Lower lobe of right lung (tissue), 2 donors: ENCODE measurements around the gene ARHGAP31. TPM values are rescaled to one million over a fixed set of nuclear protein-coding genes. Genes with fewer than 3 reads are reported as not detected.
"Not testable (repeated sequence)": the region's sequence is repeated elsewhere in the genome, so short reads cannot be mapped to it uniquely, and the experiment has no call there.

Experiments
- ATAC-seq, 2 donors: fragments of 200-7000 bp; cut with Tn5 transposase; one replicate each; pipeline ENCODE4 v1.9.1; 2020 to 2022; ENCODE audit warnings: mild to moderate bottlenecking in 2 of 2, moderate library complexity in 2 of 2
- DNase-seq: peaks from one replicate; pipeline ENCODE4 v3.0.0-alpha.2; 2020
- H3K27ac ChIP-seq: fragments of 200-600 bp; one replicate; pipeline ENCODE4 v1.8.0; 2022
- H3K27me3 ChIP-seq: fragments of 200-600 bp; one replicate; pipeline ENCODE4 v1.8.0; 2022; ENCODE audit warnings: low read depth
- H3K36me3 ChIP-seq: fragments of 200-600 bp; one replicate; pipeline ENCODE4 v1.8.0; 2022; ENCODE audit warnings: mild to moderate bottlenecking
- H3K4me1 ChIP-seq: fragments of 200-600 bp; one replicate; pipeline ENCODE4 v1.8.0; 2022
- H3K4me3 ChIP-seq: fragments of 200-600 bp; one replicate; pipeline ENCODE4 v1.8.0; 2022; ENCODE audit warnings: mild to moderate bottlenecking
- H3K9me3 ChIP-seq: fragments of 200-600 bp; one replicate; pipeline ENCODE4 v1.8.0; 2022
- intact Hi-C: fragments of 100-400 bp; cut with DNase I; formaldehyde crosslinking; loops from one replicate; pipeline ENCODE4 v1.11.0; 2022
- total RNA-seq: library from RNA; stranded (reverse); fragmentation: NEBNext Ultra II Directional; extraction: Animal tissue kit (Norgen Biotek cat#: 25700); gene quantifications from one replicate; pipeline ENCODE4 v1.2.1, GENCODE V29; 2021
- TF ChIP-seq, protein P1 (sequence below): fragments of 200-600 bp; IDR thresholded peaks from one replicate; pipeline ENCODE4 v1.8.0; 2022; ENCODE audit warnings: antibody characterized with exemption, mild to moderate bottlenecking
- donor health status: DM: no; HTN: yes; CAD: no; lungs with severe emphysema.

The ARHGAP31 gene
- total RNA-seq, 1 donor from 2014 or later, result 100 TPM

DNA sequence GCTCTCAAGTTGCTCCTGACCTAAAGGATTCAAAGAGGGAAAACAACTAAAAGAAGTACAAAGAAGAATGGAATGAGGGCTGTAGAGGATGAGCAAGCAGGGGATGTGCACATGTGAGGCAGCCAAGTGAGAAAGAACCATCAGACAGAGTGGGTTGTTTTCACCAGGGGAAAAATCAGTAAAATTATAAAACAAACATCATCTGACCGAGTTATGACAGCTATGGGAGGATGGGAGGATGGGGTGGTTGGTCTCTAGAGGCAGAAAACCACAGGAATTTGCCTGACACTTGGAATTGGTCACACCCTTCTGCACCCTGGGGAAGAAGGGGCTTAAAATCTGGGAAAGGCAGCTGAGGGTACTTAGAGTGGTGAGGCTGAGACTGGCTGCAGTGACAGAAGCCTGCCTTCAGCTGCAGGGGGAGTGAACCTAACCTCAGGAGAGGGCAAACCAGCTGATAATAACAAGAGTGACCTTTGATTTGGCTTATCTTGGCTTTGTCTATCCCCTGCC, 10.1 kb downstream of the ARHGAP31 start:
- DNase-seq (no peak), ATAC-seq (peak in 1 of 2 donors; percentile 26)
- Histone ChIP-seq H3K4me3 (no peak overlapping the region), H3K4me1 (peaks cover 75% of the 10 kb centered on the region), H3K36me3 (peaks cover 25% of the 10 kb centered on the region), H3K9me3 (no peaks in the 10 kb centered on the region), H3K27me3 (no peaks in the 10 kb centered on the region), H3K27ac (no peak overlapping the region)
- intact Hi-C loops, result no loop called here
- TF ChIP-seq, protein P1, sequence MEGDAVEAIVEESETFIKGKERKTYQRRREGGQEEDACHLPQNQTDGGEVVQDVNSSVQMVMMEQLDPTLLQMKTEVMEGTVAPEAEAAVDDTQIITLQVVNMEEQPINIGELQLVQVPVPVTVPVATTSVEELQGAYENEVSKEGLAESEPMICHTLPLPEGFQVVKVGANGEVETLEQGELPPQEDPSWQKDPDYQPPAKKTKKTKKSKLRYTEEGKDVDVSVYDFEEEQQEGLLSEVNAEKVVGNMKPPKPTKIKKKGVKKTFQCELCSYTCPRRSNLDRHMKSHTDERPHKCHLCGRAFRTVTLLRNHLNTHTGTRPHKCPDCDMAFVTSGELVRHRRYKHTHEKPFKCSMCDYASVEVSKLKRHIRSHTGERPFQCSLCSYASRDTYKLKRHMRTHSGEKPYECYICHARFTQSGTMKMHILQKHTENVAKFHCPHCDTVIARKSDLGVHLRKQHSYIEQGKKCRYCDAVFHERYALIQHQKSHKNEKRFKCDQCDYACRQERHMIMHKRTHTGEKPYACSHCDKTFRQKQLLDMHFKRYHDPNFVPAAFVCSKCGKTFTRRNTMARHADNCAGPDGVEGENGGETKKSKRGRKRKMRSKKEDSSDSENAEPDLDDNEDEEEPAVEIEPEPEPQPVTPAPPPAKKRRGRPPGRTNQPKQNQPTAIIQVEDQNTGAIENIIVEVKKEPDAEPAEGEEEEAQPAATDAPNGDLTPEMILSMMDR, result no peak

DNA sequence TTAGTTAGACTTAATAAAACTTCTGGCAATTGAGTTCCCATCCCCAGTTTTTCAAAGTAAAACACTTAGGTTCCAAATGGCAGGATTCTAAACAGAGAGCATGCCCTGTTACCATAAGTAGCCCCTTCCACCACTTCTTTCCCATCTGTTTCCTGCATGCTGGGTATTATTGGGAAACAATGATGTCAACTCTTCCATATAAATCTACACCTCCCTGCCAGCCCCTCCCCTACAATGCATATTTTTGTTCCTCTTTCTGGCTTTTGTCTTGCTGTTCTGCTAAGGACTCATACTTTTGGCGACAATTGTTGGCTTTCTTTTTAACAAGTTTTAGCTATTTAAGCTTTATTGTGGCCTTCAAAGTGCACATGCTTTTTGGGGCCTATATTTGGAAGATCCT, 11.1 kb downstream of the ARHGAP31 start:
- TF ChIP-seq, protein P1, result no peak
- H3K4me1 ChIP-seq, result peaks cover 75% of the 10 kb centered on the region
- intact Hi-C loops, result no loop called here
- ATAC-seq (no peak), DNase-seq (no peak)
- no peak overlapping the region for H3K4me3 ChIP-seq
- H3K9me3 ChIP-seq, result no peaks in the 10 kb centered on the region
- H3K27ac ChIP-seq, result peak overlapping the region; percentile 11
- no peaks in the 10 kb centered on the region for H3K27me3 ChIP-seq
- peaks cover 17% of the 10 kb centered on the region for H3K36me3 ChIP-seq

DNA sequence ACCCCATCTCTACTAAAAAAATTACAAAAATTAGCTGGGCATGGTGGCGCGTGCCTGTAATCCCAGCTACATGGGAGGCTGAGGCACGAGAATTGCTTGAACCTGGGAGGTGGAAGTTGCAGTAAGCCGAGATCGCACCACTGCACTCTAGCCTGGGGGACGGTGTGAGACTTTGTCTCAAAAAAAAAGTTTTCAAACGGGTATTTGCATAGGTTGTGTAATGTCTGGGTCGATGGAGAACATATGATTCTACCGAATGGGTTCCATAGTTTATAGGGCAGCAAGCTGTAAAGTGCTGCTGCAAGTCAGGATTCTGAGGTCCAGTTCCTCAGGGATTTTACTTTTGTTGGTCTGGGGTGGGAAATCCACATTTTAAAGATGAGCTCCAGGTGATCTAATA, 12.2 kb downstream of the ARHGAP31 start:
- H3K27me3 ChIP-seq, H3K4me3 ChIP-seq, intact Hi-C loops, ATAC-seq, H3K9me3 ChIP-seq, H3K27ac ChIP-seq, DNase-seq: not testable (repeated sequence)
- H3K36me3 ChIP-seq, result peaks cover 21% of the 10 kb centered on the region
- H3K4me1 ChIP-seq, result peaks cover 75% of the 10 kb centered on the region

DNA sequence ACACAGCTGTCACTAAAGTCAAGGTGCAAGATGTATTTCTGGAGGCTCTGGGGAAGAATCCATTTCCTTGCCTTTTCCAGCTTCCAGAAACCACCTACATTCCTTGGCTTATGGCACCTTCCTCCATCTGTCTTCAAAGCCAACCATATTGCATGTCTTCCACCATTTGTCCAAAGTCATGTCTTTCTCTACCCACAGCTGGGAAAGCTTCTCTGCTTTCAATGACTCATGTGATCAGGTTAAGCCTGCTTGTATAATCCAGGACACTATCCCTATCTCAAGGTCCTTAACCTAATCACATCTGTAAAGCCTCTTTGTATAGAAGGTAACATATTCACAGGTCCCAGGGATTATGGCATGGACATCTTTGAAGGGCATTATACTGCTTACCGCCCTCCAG, 14.2 kb downstream of the ARHGAP31 start:
- TF ChIP-seq, protein P1, result no peak
- H3K4me3 ChIP-seq, result no peak overlapping the region
- H3K4me1 ChIP-seq, result peaks cover 66% of the 10 kb centered on the region
- no peak for DNase-seq
- no peak overlapping the region for H3K27ac ChIP-seq
- no peaks in the 10 kb centered on the region for H3K27me3 ChIP-seq
- H3K36me3 ChIP-seq, result peaks cover 25% of the 10 kb centered on the region
- H3K9me3 ChIP-seq, result no peaks in the 10 kb centered on the region
- no peak for ATAC-seq
- intact Hi-C loops, result no loop called here

DNA sequence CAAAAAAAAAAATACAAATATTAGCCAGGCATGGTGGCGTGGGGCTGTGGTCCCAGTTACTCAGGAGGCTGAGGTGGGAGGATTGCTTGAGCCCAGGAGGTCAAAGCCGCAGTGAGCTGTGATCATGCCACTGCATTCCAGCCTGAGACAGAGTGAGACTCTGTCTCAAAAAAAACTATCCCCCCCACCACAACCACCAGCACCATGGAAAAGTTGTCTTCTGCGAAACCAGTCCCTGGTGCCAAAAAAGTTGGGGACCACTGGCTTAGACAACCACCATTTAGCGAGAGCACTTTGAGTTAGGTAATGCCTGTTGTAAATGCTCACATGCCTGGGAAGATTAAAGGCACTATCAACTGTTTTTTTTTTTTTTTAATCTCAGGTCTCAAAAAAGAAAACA, 15.4 kb downstream of the ARHGAP31 start:
- no peaks in the 10 kb centered on the region for H3K27me3 ChIP-seq
- intact Hi-C loops, result no loop called here
- peaks cover 66% of the 10 kb centered on the region for H3K4me1 ChIP-seq
- DNase-seq (no peak), ATAC-seq (no peak)
- peaks cover 26% of the 10 kb centered on the region for H3K36me3 ChIP-seq
- no peaks in the 10 kb centered on the region for H3K9me3 ChIP-seq
- no peak overlapping the region for H3K27ac ChIP-seq
- TF ChIP-seq, protein P1, result no peak
- no peak overlapping the region for H3K4me3 ChIP-seq

DNA sequence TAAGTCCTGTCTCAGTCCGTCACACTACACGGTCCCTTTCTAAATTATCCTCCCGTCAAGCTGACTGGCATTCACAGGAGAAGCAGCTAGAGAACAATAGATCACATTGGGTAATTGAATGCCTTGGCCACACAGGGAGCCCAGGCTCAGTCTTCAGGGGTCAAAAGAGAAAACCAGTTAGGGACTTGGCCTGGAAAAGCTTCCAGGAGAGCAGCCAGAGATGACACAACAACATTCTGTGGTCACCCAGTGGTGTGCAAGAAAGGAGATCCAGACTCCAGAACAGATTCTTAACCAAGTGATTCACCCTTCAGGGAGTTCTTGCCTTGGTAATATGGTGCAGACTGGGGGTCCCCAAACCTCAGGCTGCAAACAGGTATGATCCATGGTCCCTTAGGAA, 15.9 kb downstream of the ARHGAP31 start:
- H3K27me3 ChIP-seq, result no peaks in the 10 kb centered on the region
- ATAC-seq, result peak in 1 of 2 donors; percentile 24
- H3K36me3 ChIP-seq, result peaks cover 26% of the 10 kb centered on the region
- no peaks in the 10 kb centered on the region for H3K9me3 ChIP-seq
- H3K4me3 ChIP-seq, result no peak overlapping the region
- TF ChIP-seq, protein P1, result no peak
- H3K27ac ChIP-seq, result no peak overlapping the region
- DNase-seq, result no peak
- intact Hi-C loops, result no loop called here
- H3K4me1 ChIP-seq, result peaks cover 66% of the 10 kb centered on the region
